Upper lobe of right lung (tissue), 1 donor: ENCODE data around the gene TMEM138. TPM values are rescaled to one million over a fixed set of nuclear protein-coding genes. Genes with fewer than 3 reads are reported as not detected.

Experiments
- ATAC-seq: fragments of 200-7000 bp; cut with Tn5 transposase; one replicate; pipeline ENCODE4 v1.9.1; 2020; ENCODE audit warnings: mild to moderate bottlenecking, moderate library complexity
- DNase-seq: peaks from one replicate; pipeline ENCODE4 v3.0.0-alpha.2; 2020
- H3K27ac ChIP-seq: fragments of 200-600 bp; one replicate; pipeline ENCODE4 v1.8.0; 2022
- H3K27me3 ChIP-seq: fragments of 200-600 bp; one replicate; pipeline ENCODE4 v1.8.0; 2022; ENCODE audit warnings: mild to moderate bottlenecking
- H3K36me3 ChIP-seq: fragments of 200-600 bp; one replicate; pipeline ENCODE4 v1.8.0; 2022
- H3K4me1 ChIP-seq: fragments of 200-600 bp; one replicate; pipeline ENCODE4 v1.8.0; 2022
- H3K4me3 ChIP-seq: fragments of 200-600 bp; one replicate; pipeline ENCODE4 v1.8.0; 2022; ENCODE audit warnings: mild to moderate bottlenecking
- H3K9me3 ChIP-seq: fragments of 200-600 bp; one replicate; pipeline ENCODE4 v1.8.0; 2022
- CTCF ChIP-seq: fragments of 200-600 bp; IDR thresholded peaks from one replicate; pipeline ENCODE4 v1.8.0; 2022; ENCODE audit warnings: antibody characterized with exemption
- intact Hi-C: fragments of 100-400 bp; cut with DNase I; formaldehyde crosslinking; loops from one replicate; pipeline ENCODE4 v1.11.0; 2022
- total RNA-seq: library from RNA; stranded (reverse); fragmentation: NEBNext Ultra II Directional; extraction: Animal tissue kit (Norgen Biotek cat#: 25700); gene quantifications from one replicate; pipeline ENCODE4 v1.2.1, GENCODE V29; 2021
- donor health status: DM: no; HTN: yes; CAD: no; lungs with severe emphysema.

TMEM138 gene
- total RNA-seq, 1 donor from 2014 or later, result 46.3 TPM

GRCh38 chr11:61406991-61407728 is 45.0 kb downstream of the TMEM138 start:
- Histone ChIP-seq H3K36me3 (peaks cover 100% of the 10 kb centered on the region), H3K4me1 (no peaks in the 10 kb centered on the region), H3K9me3 (no peaks in the 10 kb centered on the region), H3K4me3 (no peak overlapping the region), H3K27ac (no peak overlapping the region), H3K27me3 (no peaks in the 10 kb centered on the region)
- no peak for ATAC-seq
- no peak for DNase-seq
- intact Hi-C loops, result no loop called here
- no peak for TF ChIP-seq CTCF

GRCh38 chr11:61411589-61411988 is 49.4 kb downstream of the TMEM138 start:
- no peak for TF ChIP-seq CTCF
- no peak for ATAC-seq
- intact Hi-C loops, result no loop called here
- Histone ChIP-seq H3K4me1 (no peaks in the 10 kb centered on the region), H3K36me3 (peaks cover 100% of the 10 kb centered on the region), H3K9me3 (no peaks in the 10 kb centered on the region), H3K4me3 (no peak overlapping the region), H3K27me3 (no peaks in the 10 kb centered on the region), H3K27ac (no peak overlapping the region)
- no peak for DNase-seq

DNA sequence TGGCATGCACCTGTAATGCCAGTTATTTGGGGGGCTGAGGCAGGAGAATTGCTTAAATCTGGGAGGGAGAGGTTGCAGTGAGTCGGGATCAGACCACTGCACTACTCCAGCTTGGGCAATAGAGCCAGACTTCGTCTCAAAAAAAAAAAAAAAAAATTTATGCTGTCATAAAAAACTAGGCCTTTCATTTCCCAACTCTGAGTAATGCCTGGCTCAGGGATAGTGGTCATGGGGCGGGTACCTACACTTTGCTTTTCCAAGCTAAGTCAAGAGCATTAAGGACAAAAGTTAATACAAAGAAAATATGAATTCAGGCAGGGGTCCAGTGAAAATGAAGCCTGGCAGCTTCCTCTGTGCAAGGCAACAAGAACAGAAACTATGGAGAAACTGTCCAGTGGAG is 51.3 kb downstream of the TMEM138 start:
- intact Hi-C loops, result no loop called here
- TF ChIP-seq CTCF, result no peak
- DNase-seq (no peak), ATAC-seq (no peak)
- peaks cover 100% of the 10 kb centered on the region for H3K36me3 ChIP-seq
- no peak overlapping the region for H3K4me3 ChIP-seq
- H3K9me3 ChIP-seq, result no peaks in the 10 kb centered on the region
- H3K27ac ChIP-seq, result no peak overlapping the region
- H3K4me1 ChIP-seq, result no peaks in the 10 kb centered on the region
- no peaks in the 10 kb centered on the region for H3K27me3 ChIP-seq

GRCh38 chr11:61414547-61414946 is 52.4 kb downstream of the TMEM138 start:
- Histone ChIP-seq H3K27ac (no peak overlapping the region), H3K4me3 (no peak overlapping the region), H3K36me3 (peaks cover 100% of the 10 kb centered on the region), H3K9me3 (no peaks in the 10 kb centered on the region), H3K4me1 (no peaks in the 10 kb centered on the region), H3K27me3 (no peaks in the 10 kb centered on the region)
- DNase-seq, result no peak
- no peak for TF ChIP-seq CTCF
- no peak for ATAC-seq
- intact Hi-C loops, result no loop called here

DNA sequence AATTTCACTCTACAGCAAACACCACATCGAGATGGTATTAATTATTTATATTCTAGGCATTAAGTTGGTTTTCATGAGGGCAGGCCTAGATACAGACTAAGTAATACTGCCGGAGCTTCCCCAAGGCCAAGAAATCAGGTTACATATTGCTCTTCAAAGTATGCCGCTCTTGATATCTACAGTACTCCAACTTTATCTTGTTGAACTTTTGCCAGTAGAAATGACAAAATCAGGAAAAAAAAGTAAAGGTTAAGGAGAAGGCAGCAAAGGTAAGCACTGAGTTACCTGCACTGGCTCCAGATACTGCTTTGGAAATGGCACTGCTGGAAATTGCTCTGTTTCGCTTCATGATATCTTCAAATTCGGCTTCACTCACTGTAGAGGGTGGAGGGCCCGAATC is 53.2 kb downstream of the TMEM138 start:
- no peak overlapping the region for H3K27ac ChIP-seq
- no peaks in the 10 kb centered on the region for H3K9me3 ChIP-seq
- no peak for TF ChIP-seq CTCF
- H3K27me3 ChIP-seq, result no peaks in the 10 kb centered on the region
- no peak overlapping the region for H3K4me3 ChIP-seq
- intact Hi-C loops, result no loop called here
- no peak for ATAC-seq
- peaks cover 100% of the 10 kb centered on the region for H3K36me3 ChIP-seq
- no peaks in the 10 kb centered on the region for H3K4me1 ChIP-seq
- no peak for DNase-seq

DNA sequence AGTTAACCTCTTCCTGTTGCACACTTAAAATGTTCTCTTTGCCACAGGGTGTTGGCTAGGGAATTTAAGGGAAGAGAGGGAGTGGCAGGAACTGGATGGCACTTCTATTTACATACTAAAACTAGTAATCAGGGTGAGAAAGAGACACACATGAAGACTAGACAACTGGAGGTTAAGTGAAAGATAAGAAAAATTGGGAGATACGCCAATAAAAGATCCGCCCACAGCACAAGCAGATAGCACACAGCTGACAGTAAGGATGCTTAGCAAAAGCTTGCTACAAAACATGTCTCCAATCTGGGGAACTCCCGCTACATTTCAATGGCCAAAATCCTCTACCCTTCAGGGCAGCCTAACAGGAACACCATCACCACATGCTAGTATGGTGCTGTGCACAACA is 54.8 kb downstream of the TMEM138 start:
- H3K27ac ChIP-seq, result no peak overlapping the region
- ATAC-seq, result no peak

More for the DNA sequence above, 54.8 kb downstream of the TMEM138 start:
- intact Hi-C loops, result no loop called here
- Histone ChIP-seq H3K4me1 (no peaks in the 10 kb centered on the region), H3K27me3 (no peaks in the 10 kb centered on the region), H3K36me3 (peaks cover 100% of the 10 kb centered on the region), H3K4me3 (no peak overlapping the region), H3K9me3 (no peaks in the 10 kb centered on the region)
- no peak for DNase-seq
- no peak for TF ChIP-seq CTCF
